Measurements from ENCODE around the gene MAF.

- TF ChIP-seq POLR2AphosphoS5 (IDR thresholded peaks at IDR 0.05; ENCODE audit: borderline replicate concordance, low read depth, low read length) (no peak), EZH2 (IDR thresholded peaks at IDR 0.05) (no peak)
Observed at GRCh38 chr16:79645701-79646100, 45.2 kb upstream of the MAF start.

Measured in SK-N-MC (cell line).